HEK293 (cell line): ENCODE measurements around the gene CEP85.

Source experiments
- CTCF ChIA-PET: fragments of 350-600 bp; formaldehyde crosslinking; extraction: SDS; loops from one replicate; lab custom pipeline; 2021; ENCODE audit warnings: antibody characterized with exemption; lab: Yijun Ruan, JAX
- POLR2A ChIA-PET: fragments of 300-600 bp; formaldehyde crosslinking; extraction: SDS; loops from one replicate; lab custom pipeline; 2020; ENCODE audit warnings: antibody characterized with exemption, inconsistent platforms; lab: Yijun Ruan, JAX
- H3K27ac ChIP-seq: fragments of 200-500 bp; sonication (Bioruptor generic); 2 replicates; pipeline ENCODE4 v1.5.1; 2014; ENCODE audit warnings: low read depth, low read length, control low read depth, inconsistent platforms; ENCODE audit errors: extremely low read depth
- H3K36me3 ChIP-seq, 2 experiments: fragments of 200-500 bp in 1 of 2; sonication (Bioruptor generic) in 1 of 2; 1 replicate in 1 of 2; 2 replicates in 1 of 2; pipeline ENCODE4 v1.5.1; 2014 to 2017; ENCODE audit warnings: inconsistent platforms in 2 of 2, low read length in 2 of 2; ENCODE audit not compliant: control insufficient read depth in 2 of 2, insufficient read depth in 1 of 2
- H3K4me1 ChIP-seq: fragments of 200-500 bp; sonication (Bioruptor generic); 2 replicates; pipeline ENCODE4 v1.5.1; 2014; ENCODE audit warnings: mild to moderate bottlenecking, low read length, inconsistent platforms; ENCODE audit not compliant: control insufficient read depth, insufficient read depth
- H3K4me3 ChIP-seq: 2 replicates; pipeline ENCODE4 v1.5.1; 2011; ENCODE audit warnings: low read depth, mild to moderate bottlenecking, control low read depth, low read length, moderate library complexity
- H3K9me3 ChIP-seq: fragments of 200-500 bp; sonication (Bioruptor generic); 2 replicates; pipeline ENCODE4 v1.5.1; 2014; ENCODE audit warnings: low read depth, low read length, inconsistent platforms; ENCODE audit not compliant: control insufficient read depth, insufficient read depth
- GLI2 ChIP-seq: fragments of 450-650 bp; formaldehyde crosslinking; IDR thresholded peaks from 2 replicates; pipeline ENCODE4; 2017; ENCODE audit warnings: missing biosample characterization, missing genetic modification characterization, low read depth, borderline replicate concordance
- GLIS2 ChIP-seq: fragments of 450-650 bp; formaldehyde crosslinking; IDR thresholded peaks from 2 replicates; pipeline ENCODE4 v1.5.1; 2016; ENCODE audit warnings: missing biosample characterization, missing genetic modification characterization
- HOXC10 ChIP-seq: sonication (generic); formaldehyde crosslinking; IDR thresholded peaks from 2 replicates; pipeline ENCODE4 v1.8.1; 2023; ENCODE audit warnings: mild to moderate bottlenecking, missing genetic modification reagents
- ZBTB21 ChIP-seq: fragments of 450-650 bp; formaldehyde crosslinking; IDR thresholded peaks from 2 replicates; pipeline ENCODE4 v1.5.1; 2017; ENCODE audit warnings: missing biosample characterization, missing genetic modification characterization
- ZNF10 ChIP-seq: fragments of 450-650 bp; formaldehyde crosslinking; IDR thresholded peaks from 2 replicates; pipeline ENCODE4 v1.5.1; 2017; ENCODE audit warnings: missing biosample characterization, missing genetic modification characterization
- ZNF133 ChIP-seq: fragments of 450-650 bp; formaldehyde crosslinking; IDR thresholded peaks from 2 replicates; pipeline ENCODE4 v1.5.1; 2016; ENCODE audit warnings: missing biosample characterization, missing genetic modification characterization
- ZNF157 ChIP-seq: fragments of 450-650 bp; formaldehyde crosslinking; IDR thresholded peaks from 2 replicates; pipeline ENCODE4 v1.5.1; 2016; ENCODE audit warnings: missing biosample characterization, missing genetic modification characterization
- ZNF211 ChIP-seq: fragments of 450-650 bp; formaldehyde crosslinking; IDR thresholded peaks from 2 replicates; pipeline ENCODE4 v1.5.1; 2016; ENCODE audit warnings: low read depth, missing biosample characterization, missing genetic modification characterization
- ZNF214 ChIP-seq: fragments of 450-650 bp; formaldehyde crosslinking; IDR thresholded peaks from 2 replicates; pipeline ENCODE4 v1.5.1; 2017; ENCODE audit warnings: missing biosample characterization, mild to moderate bottlenecking, missing genetic modification characterization, borderline replicate concordance
- ZNF24 ChIP-seq: fragments of 450-650 bp; formaldehyde crosslinking; IDR thresholded peaks from 2 replicates; pipeline ENCODE4 v1.5.1; 2016; ENCODE audit warnings: missing biosample characterization, missing genetic modification characterization
- ZNF266 ChIP-seq: fragments of 450-650 bp; formaldehyde crosslinking; IDR thresholded peaks from 2 replicates; pipeline ENCODE4 v1.5.1; 2016; ENCODE audit warnings: missing biosample characterization, missing genetic modification characterization, low read depth
- ZNF416 ChIP-seq: fragments of 450-650 bp; formaldehyde crosslinking; IDR thresholded peaks from 2 replicates; pipeline ENCODE4 v1.5.1; 2016; ENCODE audit warnings: missing biosample characterization, missing genetic modification characterization
- ZNF433 ChIP-seq: fragments of 450-650 bp; formaldehyde crosslinking; IDR thresholded peaks from 2 replicates; pipeline ENCODE4 v1.5.1; 2016; ENCODE audit warnings: missing biosample characterization, missing genetic modification characterization, low read depth
- ZNF48 ChIP-seq: fragments of 450-650 bp; formaldehyde crosslinking; IDR thresholded peaks from 2 replicates; pipeline ENCODE4 v1.5.1; 2016; ENCODE audit warnings: missing biosample characterization, missing genetic modification characterization
- ZNF585B ChIP-seq: fragments of 450-650 bp; formaldehyde crosslinking; IDR thresholded peaks from 2 replicates; pipeline ENCODE4 v1.5.1; 2016; ENCODE audit warnings: missing biosample characterization, missing genetic modification characterization
- ZNF596 ChIP-seq: fragments of 450-650 bp; IDR thresholded peaks from 2 replicates; pipeline ENCODE4 v1.5.0; 2018; ENCODE audit warnings: missing biosample characterization, mild to moderate bottlenecking, missing genetic modification characterization, moderate library complexity
- ZNF610 ChIP-seq: fragments of 450-650 bp; formaldehyde crosslinking; IDR thresholded peaks from 2 replicates; pipeline ENCODE4 v1.5.1; 2016; ENCODE audit warnings: missing biosample characterization, missing genetic modification characterization, borderline replicate concordance
- ZNF621 ChIP-seq: fragments of 450-650 bp; formaldehyde crosslinking; IDR thresholded peaks from 2 replicates; pipeline ENCODE4 v1.5.1; 2017; ENCODE audit warnings: missing biosample characterization, missing genetic modification characterization
- ZNF707 ChIP-seq: fragments of 450-650 bp; formaldehyde crosslinking; IDR thresholded peaks from 2 replicates; pipeline ENCODE4 v1.5.1; 2016; ENCODE audit warnings: missing biosample characterization, missing genetic modification characterization
- ZNF776 ChIP-seq: fragments of 450-650 bp; formaldehyde crosslinking; IDR thresholded peaks from 2 replicates; pipeline ENCODE4 v1.5.0; 2017; ENCODE audit warnings: missing biosample characterization, missing genetic modification characterization, borderline replicate concordance
- ZSCAN23 ChIP-seq: fragments of 450-650 bp; formaldehyde crosslinking; IDR thresholded peaks from 2 replicates; pipeline ENCODE4 v1.5.1; 2016; ENCODE audit warnings: missing biosample characterization, missing genetic modification characterization
- TF ChIP-seq, protein P1 (sequence below): fragments of 450-650 bp; formaldehyde crosslinking; IDR thresholded peaks from 2 replicates; pipeline ENCODE4 v1.5.1; 2016; ENCODE audit warnings: missing biosample characterization, missing genetic modification characterization
- TF ChIP-seq, protein P2 (sequence below): fragments of 450-650 bp; formaldehyde crosslinking; IDR thresholded peaks from 2 replicates; pipeline ENCODE4 v1.5.1; 2016; ENCODE audit warnings: missing biosample characterization, missing genetic modification characterization
- TF ChIP-seq, protein P3 (sequence below): fragments of 450-650 bp; formaldehyde crosslinking; IDR thresholded peaks from 2 replicates; pipeline ENCODE4 v1.5.0; 2017; ENCODE audit warnings: missing biosample characterization, missing genetic modification characterization, borderline replicate concordance

CEP85 gene

DNA sequence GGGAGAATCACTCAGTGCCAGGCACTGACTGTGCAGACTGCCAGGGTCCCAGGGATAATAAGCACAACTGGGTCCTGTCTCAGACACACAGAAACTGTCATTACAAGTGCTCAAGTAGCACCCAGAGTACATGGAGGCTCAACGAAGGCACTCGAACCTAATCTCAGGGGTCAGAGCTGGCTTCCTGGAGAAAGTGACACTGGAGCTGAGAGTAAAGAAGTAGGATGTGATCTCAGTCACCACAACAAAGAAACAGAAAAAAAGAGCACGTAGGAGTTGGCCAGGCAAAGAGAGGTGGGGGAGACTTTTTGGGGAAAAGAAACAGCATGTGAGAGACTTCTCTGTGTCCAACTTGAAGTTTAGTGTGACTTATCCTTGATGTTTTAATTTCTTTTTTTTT is 42.3 kb upstream of the CEP85 start:
- TF ChIP-seq ZNF24 (no peak), ZNF133 (tag by site-specific recombination) (no peak), ZNF707 (tag by site-specific recombination) (no peak), ZNF48 (tag by site-specific recombination) (no peak), ZNF416 (tag by site-specific recombination) (no peak), ZSCAN23 (tag by site-specific recombination) (no peak), ZNF433 (tag by site-specific recombination) (no peak), ZBTB21 (tag by site-specific recombination) (no peak), ZNF211 (tag by site-specific recombination) (no peak), ZNF776 (tag by site-specific recombination) (no peak), ZNF10 (tag by site-specific recombination) (no peak)
- TF ChIP-seq, protein P1, sequence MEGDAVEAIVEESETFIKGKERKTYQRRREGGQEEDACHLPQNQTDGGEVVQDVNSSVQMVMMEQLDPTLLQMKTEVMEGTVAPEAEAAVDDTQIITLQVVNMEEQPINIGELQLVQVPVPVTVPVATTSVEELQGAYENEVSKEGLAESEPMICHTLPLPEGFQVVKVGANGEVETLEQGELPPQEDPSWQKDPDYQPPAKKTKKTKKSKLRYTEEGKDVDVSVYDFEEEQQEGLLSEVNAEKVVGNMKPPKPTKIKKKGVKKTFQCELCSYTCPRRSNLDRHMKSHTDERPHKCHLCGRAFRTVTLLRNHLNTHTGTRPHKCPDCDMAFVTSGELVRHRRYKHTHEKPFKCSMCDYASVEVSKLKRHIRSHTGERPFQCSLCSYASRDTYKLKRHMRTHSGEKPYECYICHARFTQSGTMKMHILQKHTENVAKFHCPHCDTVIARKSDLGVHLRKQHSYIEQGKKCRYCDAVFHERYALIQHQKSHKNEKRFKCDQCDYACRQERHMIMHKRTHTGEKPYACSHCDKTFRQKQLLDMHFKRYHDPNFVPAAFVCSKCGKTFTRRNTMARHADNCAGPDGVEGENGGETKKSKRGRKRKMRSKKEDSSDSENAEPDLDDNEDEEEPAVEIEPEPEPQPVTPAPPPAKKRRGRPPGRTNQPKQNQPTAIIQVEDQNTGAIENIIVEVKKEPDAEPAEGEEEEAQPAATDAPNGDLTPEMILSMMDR, result no peak
- TF ChIP-seq, all 188 proteins: peak for 0
- no peaks in the 10 kb centered on the region for H3K4me1 ChIP-seq
- ChIA-PET CTCF (interaction anchor here (0.6 to 4.1 kb wide), 3 partner anchors 43 to 152 kb away, joined by 3 to 32 read pairs (median 5); partner anchors contain the start of gene CEP85), POLR2A (no interaction called here)
- H3K36me3 ChIP-seq, result no peaks in the 10 kb centered on the region
- no peak overlapping the region for H3K27ac ChIP-seq
- no peak overlapping the region for H3K4me3 ChIP-seq
- H3K9me3 ChIP-seq, result no peaks in the 10 kb centered on the region

DNA sequence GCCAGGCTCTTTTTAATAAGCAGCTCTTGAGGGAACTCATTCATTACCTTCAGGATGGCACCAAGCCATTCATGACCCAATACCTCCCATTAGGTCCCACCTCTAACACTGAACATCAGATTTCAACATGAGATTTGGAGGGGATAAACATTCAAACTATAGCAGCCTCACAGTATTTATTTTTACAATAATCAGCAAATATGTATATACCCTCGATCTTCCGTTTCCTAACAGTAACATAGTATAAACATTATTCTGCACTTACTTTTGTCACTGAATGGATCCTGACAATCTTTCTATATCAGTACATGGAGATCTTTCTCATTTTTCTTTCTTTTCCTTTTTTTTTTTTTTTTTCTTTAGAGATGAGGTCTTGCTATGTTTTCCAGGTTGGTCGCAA is 38.2 kb upstream of the CEP85 start:
- ChIA-PET CTCF (no interaction called here), POLR2A (no interaction called here)
- Histone ChIP-seq H3K36me3 (no peaks in the 10 kb centered on the region), H3K4me1 (no peaks in the 10 kb centered on the region), H3K4me3 (no peak overlapping the region), H3K9me3 (no peaks in the 10 kb centered on the region), H3K27ac (no peak overlapping the region)
- no peak for TF ChIP-seq ZNF266 (tag by site-specific recombination)
- no peak for TF ChIP-seq ZNF610 (tag by site-specific recombination)
- TF ChIP-seq, protein P2, sequence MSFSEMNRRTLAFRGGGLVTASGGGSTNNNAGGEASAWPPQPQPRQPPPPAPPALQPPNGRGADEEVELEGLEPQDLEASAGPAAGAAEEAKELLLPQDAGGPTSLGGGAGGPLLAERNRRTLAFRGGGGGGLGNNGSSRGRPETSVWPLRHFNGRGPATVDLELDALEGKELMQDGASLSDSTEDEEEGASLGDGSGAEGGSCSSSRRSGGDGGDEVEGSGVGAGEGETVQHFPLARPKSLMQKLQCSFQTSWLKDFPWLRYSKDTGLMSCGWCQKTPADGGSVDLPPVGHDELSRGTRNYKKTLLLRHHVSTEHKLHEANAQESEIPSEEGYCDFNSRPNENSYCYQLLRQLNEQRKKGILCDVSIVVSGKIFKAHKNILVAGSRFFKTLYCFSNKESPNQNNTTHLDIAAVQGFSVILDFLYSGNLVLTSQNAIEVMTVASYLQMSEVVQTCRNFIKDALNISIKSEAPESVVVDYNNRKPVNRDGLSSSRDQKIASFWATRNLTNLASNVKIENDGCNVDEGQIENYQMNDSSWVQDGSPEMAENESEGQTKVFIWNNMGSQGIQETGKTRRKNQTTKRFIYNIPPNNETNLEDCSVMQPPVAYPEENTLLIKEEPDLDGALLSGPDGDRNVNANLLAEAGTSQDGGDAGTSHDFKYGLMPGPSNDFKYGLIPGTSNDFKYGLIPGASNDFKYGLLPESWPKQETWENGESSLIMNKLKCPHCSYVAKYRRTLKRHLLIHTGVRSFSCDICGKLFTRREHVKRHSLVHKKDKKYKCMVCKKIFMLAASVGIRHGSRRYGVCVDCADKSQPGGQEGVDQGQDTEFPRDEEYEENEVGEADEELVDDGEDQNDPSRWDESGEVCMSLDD (tag by site-specific recombination), result no peak
- TF ChIP-seq ZNF621, result no peak
- TF ChIP-seq HOXC10, result no peak
- TF ChIP-seq GLI2 (tag by site-specific recombination), result no peak
- no peak for TF ChIP-seq ZNF596 (tag by site-specific recombination)
- TF ChIP-seq ZNF585B (tag by site-specific recombination), result no peak
- TF ChIP-seq, protein P3, sequence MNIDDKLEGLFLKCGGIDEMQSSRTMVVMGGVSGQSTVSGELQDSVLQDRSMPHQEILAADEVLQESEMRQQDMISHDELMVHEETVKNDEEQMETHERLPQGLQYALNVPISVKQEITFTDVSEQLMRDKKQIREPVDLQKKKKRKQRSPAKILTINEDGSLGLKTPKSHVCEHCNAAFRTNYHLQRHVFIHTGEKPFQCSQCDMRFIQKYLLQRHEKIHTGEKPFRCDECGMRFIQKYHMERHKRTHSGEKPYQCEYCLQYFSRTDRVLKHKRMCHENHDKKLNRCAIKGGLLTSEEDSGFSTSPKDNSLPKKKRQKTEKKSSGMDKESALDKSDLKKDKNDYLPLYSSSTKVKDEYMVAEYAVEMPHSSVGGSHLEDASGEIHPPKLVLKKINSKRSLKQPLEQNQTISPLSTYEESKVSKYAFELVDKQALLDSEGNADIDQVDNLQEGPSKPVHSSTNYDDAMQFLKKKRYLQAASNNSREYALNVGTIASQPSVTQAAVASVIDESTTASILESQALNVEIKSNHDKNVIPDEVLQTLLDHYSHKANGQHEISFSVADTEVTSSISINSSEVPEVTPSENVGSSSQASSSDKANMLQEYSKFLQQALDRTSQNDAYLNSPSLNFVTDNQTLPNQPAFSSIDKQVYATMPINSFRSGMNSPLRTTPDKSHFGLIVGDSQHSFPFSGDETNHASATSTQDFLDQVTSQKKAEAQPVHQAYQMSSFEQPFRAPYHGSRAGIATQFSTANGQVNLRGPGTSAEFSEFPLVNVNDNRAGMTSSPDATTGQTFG (tag by site-specific recombination), result no peak
- TF ChIP-seq ZNF157 (tag by site-specific recombination), result no peak
- TF ChIP-seq GLIS2, result no peak
- TF ChIP-seq ZNF214 (tag by site-specific recombination), result no peak
